Measurements from ENCODE around the gene GRIK1.

GRIK1 gene

GRCh38 chr21:29721221-29721620, 218.6 kb downstream of the GRIK1 start:
- H3K9me3 ChIP-seq (ENCODE audit: control insufficient read depth, insufficient read depth, low read length), result no peaks in the 10 kb centered on the region
- no peaks in the 10 kb centered on the region for H3K36me3 ChIP-seq (ENCODE audit: insufficient read depth, low read length)

DNA sequence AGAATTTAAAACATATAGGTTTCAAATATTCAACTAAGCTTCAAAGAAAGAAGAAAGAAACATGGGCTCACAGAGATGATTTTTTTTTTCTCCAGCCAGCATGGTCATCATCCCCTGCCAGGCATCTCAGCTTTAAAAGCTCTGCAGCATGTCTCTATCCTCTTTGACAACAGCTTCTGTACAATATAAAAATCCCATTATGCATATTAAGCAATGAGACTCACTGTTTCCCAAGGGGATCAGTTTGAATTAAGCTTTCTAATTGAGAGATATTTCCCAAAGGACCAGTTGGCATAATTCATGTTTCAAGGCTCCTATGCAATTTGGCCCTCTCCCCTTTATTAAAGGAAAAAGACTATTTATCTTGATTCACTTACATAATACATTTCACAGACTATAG, 220.3 kb downstream of the GRIK1 start:
- H3K36me3 ChIP-seq (ENCODE audit: insufficient read depth, low read length), result no peaks in the 10 kb centered on the region
- no peaks in the 10 kb centered on the region for H3K9me3 ChIP-seq (ENCODE audit: control insufficient read depth, insufficient read depth, low read length)
- H3K9ac ChIP-seq (ENCODE audit: low read depth, low read length), result no peak overlapping the region
- H3K4me1 ChIP-seq (ENCODE audit: insufficient read depth, low read length), result no peaks in the 10 kb centered on the region

More at GRCh38 chr21:29721221-29721620, 218.6 kb downstream of the GRIK1 start:
- no peaks in the 10 kb centered on the region for H3K4me1 ChIP-seq (ENCODE audit: insufficient read depth, low read length)
- H3K9ac ChIP-seq (ENCODE audit: low read depth, low read length), result no peak overlapping the region

- Histone ChIP-seq H3K9ac (ENCODE audit: low read depth, low read length) (no peak overlapping the region), H3K9me3 (ENCODE audit: control insufficient read depth, insufficient read depth, low read length) (no peaks in the 10 kb centered on the region), H3K36me3 (ENCODE audit: insufficient read depth, low read length) (no peaks in the 10 kb centered on the region), H3K4me1 (ENCODE audit: insufficient read depth, low read length) (no peaks in the 10 kb centered on the region)
Measured at GRCh38 chr21:29718081-29718815, 221.5 kb downstream of the GRIK1 start.

- no peaks in the 10 kb centered on the region for H3K9me3 ChIP-seq (ENCODE audit: control insufficient read depth, insufficient read depth, low read length)
- no peaks in the 10 kb centered on the region for H3K36me3 ChIP-seq (ENCODE audit: insufficient read depth, low read length)
Measured at GRCh38 chr21:29717659-29718058, 222.1 kb downstream of the GRIK1 start.

GRCh38 chr21:29716753-29717152, 223.0 kb downstream of the GRIK1 start:
- H3K36me3 ChIP-seq (ENCODE audit: insufficient read depth, low read length), result no peaks in the 10 kb centered on the region
- H3K9me3 ChIP-seq (ENCODE audit: control insufficient read depth, insufficient read depth, low read length), result no peaks in the 10 kb centered on the region
- H3K9ac ChIP-seq (ENCODE audit: low read depth, low read length), result no peak overlapping the region
- H3K4me1 ChIP-seq (ENCODE audit: insufficient read depth, low read length), result no peaks in the 10 kb centered on the region

More at GRCh38 chr21:29717659-29718058, 222.1 kb downstream of the GRIK1 start:
- no peaks in the 10 kb centered on the region for H3K4me1 ChIP-seq (ENCODE audit: insufficient read depth, low read length)
- no peak overlapping the region for H3K9ac ChIP-seq (ENCODE audit: low read depth, low read length)

- Histone ChIP-seq H3K4me1 (ENCODE audit: insufficient read depth, low read length) (no peaks in the 10 kb centered on the region), H3K9me3 (ENCODE audit: control insufficient read depth, insufficient read depth, low read length) (no peaks in the 10 kb centered on the region), H3K9ac (ENCODE audit: low read depth, low read length) (no peak overlapping the region), H3K36me3 (ENCODE audit: insufficient read depth, low read length) (no peaks in the 10 kb centered on the region)
Measured at GRCh38 chr21:29715089-29715488, 224.7 kb downstream of the GRIK1 start.

- H3K9ac ChIP-seq (ENCODE audit: low read depth, low read length), result no peak overlapping the region
- H3K4me1 ChIP-seq (ENCODE audit: insufficient read depth, low read length), result no peaks in the 10 kb centered on the region
- H3K36me3 ChIP-seq (ENCODE audit: insufficient read depth, low read length), result no peaks in the 10 kb centered on the region
- no peaks in the 10 kb centered on the region for H3K9me3 ChIP-seq (ENCODE audit: control insufficient read depth, insufficient read depth, low read length)
Measured at GRCh38 chr21:29712818-29713217, 227.0 kb downstream of the GRIK1 start.

- H3K9me3 ChIP-seq (ENCODE audit: control insufficient read depth, insufficient read depth, low read length), result no peaks in the 10 kb centered on the region
- no peaks in the 10 kb centered on the region for H3K4me1 ChIP-seq (ENCODE audit: insufficient read depth, low read length)
- no peak overlapping the region for H3K9ac ChIP-seq (ENCODE audit: low read depth, low read length)
- H3K36me3 ChIP-seq (ENCODE audit: insufficient read depth, low read length), result no peaks in the 10 kb centered on the region
Measured at GRCh38 chr21:29711236-29711635, 228.6 kb downstream of the GRIK1 start.

DNA sequence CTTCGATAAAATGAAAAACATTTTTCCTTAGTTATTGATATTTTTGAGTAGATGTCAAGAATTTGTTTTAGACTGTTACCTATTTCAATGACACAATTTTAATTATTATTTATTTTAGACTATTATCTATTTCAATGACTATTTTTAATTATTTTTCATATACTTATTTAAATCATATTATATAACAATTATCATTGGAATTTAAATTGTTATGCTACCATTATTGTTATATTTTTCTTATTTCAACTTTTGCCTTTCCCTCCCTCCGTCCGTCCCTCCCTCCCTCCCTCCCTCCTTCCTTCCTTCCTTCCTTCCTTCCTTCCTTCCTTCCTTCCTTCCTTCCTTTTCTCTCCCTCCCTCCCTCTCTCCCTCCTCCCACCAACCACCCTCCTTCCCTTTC, 229.3 kb downstream of the GRIK1 start:
- Histone ChIP-seq H3K9ac (ENCODE audit: low read depth, low read length) (no peak overlapping the region), H3K4me1 (ENCODE audit: insufficient read depth, low read length) (no peaks in the 10 kb centered on the region), H3K36me3 (ENCODE audit: insufficient read depth, low read length) (no peaks in the 10 kb centered on the region), H3K9me3 (ENCODE audit: control insufficient read depth, insufficient read depth, low read length) (no peaks in the 10 kb centered on the region)

GRCh38 chr21:29708401-29708800, 231.4 kb downstream of the GRIK1 start:
- Histone ChIP-seq H3K4me1 (ENCODE audit: insufficient read depth, low read length) (no peaks in the 10 kb centered on the region), H3K9ac (ENCODE audit: low read depth, low read length) (no peak overlapping the region), H3K36me3 (ENCODE audit: insufficient read depth, low read length) (no peaks in the 10 kb centered on the region), H3K9me3 (ENCODE audit: control insufficient read depth, insufficient read depth, low read length) (no peaks in the 10 kb centered on the region)

- no peak overlapping the region for H3K9ac ChIP-seq (ENCODE audit: low read depth, low read length)
- H3K4me1 ChIP-seq (ENCODE audit: insufficient read depth, low read length), result no peaks in the 10 kb centered on the region
- no peaks in the 10 kb centered on the region for H3K36me3 ChIP-seq (ENCODE audit: insufficient read depth, low read length)
- no peaks in the 10 kb centered on the region for H3K9me3 ChIP-seq (ENCODE audit: control insufficient read depth, insufficient read depth, low read length)
Measured at GRCh38 chr21:29704719-29705118, 235.1 kb downstream of the GRIK1 start.

DNA sequence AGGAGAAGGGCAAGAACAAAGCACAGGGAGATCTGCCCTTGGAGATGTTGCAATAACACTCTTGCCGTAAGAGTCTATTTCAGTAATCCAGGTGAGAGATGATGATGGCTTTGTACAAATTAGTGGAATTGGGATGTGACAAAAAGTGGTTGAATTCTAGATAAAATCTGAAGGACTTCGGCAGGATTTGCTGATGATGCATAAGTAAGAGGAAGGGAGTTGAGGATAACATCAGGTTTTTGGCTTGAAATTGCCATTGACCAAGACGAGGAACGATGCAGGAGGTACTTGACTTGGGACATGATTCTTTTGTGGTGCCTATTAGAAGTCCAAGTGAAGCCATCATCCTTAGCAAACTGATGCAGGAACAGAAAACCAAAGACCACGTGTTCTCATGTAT, 238.1 kb downstream of the GRIK1 start:
- Histone ChIP-seq H3K9ac (ENCODE audit: low read depth, low read length) (no peak overlapping the region), H3K36me3 (ENCODE audit: insufficient read depth, low read length) (no peaks in the 10 kb centered on the region), H3K4me1 (ENCODE audit: insufficient read depth, low read length) (no peaks in the 10 kb centered on the region), H3K9me3 (ENCODE audit: control insufficient read depth, insufficient read depth, low read length) (0 out of 2 replicates have a peak, but pooled peaks cover 4% of the 10 kb centered on the region)

DNA sequence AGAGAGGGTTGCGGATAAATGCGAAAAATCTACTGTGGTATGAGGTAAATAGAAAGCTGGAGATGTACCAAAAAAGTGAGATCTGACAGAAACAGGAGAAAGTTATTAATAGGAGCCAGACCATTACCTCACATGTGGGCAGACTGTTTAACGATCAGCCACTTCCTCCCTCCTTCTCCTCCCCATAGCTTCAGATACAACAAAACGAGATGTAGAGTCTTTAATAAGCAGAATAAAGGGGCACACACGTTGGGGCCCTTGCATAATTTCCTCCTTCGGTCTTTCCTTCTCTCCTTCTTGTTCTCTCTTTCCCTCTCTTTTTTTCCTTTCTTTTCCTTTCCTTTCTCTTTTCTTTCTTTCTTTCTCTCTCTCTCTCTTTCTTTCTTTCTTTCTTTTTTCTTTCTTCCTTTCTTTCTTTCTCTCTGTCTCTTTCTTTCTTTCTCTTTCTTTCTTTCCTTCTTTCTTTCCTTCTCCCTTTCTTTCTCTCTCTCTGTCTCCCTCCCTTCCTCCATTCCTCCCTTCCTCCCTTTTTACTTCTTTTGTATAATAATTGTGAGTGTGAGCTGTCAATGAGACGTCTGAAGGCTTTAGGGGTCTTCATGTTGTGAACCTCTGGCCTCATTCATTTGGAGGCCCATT, 242.1 kb downstream of the GRIK1 start:
- H3K36me3 ChIP-seq (ENCODE audit: insufficient read depth, low read length), result no peaks in the 10 kb centered on the region
- H3K4me1 ChIP-seq (ENCODE audit: insufficient read depth, low read length), result no peaks in the 10 kb centered on the region

DNA sequence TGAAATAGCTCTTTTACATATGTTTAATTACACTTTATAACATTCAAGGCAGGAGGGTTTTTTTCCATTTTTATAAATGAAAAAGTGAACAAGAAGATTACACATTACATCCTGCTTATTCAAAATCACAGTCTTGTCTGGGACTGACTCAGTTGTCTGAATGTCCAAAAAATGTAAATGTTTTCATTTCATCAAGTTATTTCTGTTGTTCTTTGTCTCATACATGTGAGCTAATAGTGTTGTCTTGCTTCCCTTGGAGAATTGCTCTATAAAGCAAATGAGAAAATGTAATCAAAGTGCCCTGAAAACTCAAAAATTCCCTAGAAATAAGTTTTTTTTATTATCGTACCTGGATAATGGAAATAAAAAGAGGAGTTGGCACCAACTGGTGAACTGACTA, 242.9 kb downstream of the GRIK1 start:
- Histone ChIP-seq H3K36me3 (ENCODE audit: insufficient read depth, low read length) (no peaks in the 10 kb centered on the region), H3K9me3 (ENCODE audit: control insufficient read depth, insufficient read depth, low read length) (0 out of 2 replicates have a peak, but pooled peaks cover 4% of the 10 kb centered on the region), H3K4me1 (ENCODE audit: insufficient read depth, low read length) (no peaks in the 10 kb centered on the region), H3K9ac (ENCODE audit: low read depth, low read length) (no peak overlapping the region)

More for the DNA sequence above, 242.1 kb downstream of the GRIK1 start:
- Histone ChIP-seq H3K9ac (ENCODE audit: low read depth, low read length) (no peak overlapping the region), H3K9me3 (ENCODE audit: control insufficient read depth, insufficient read depth, low read length) (0 out of 2 replicates have a peak, but pooled peaks cover 4% of the 10 kb centered on the region)

Measured in ES-I3 (cell line).